HCT116 (cell line): ENCODE data around the gene OR8H1. TPM values are rescaled to one million over a fixed set of nuclear protein-coding genes. Genes with fewer than 3 reads are reported as not detected.

ENCODE experiments used
- ATAC-seq: fragments of 200-7000 bp; cut with Tn5 transposase; 2 replicates; pipeline ENCODE4 v1.9.1; 2020; ENCODE audit warnings: mild to moderate bottlenecking, moderate library complexity
- BruUV-seq: library from RNA; stranded (reverse); fragments of 400-500 nt; replicated peaks from 2 replicates; lab custom pipeline; 2021; lab: Mats Ljungman, UMichigan
- CTCF ChIA-PET: fragments of 300-600 bp; sonication (Branson Sonifier 250); formaldehyde crosslinking; loops from one replicate; lab custom pipeline; 2021; ENCODE audit warnings: antibody characterized with exemption; lab: Charles Lee
- POLR2A ChIA-PET: fragments of 300-600, 350-600 bp; sonication (Branson Sonifier 250); formaldehyde crosslinking; loops from one replicate; lab custom pipeline; 2021; ENCODE audit warnings: antibody characterized with exemption; lab: Charles Lee
- RAD21 ChIA-PET, 2 experiments: fragments of 300-600 bp; sonication (Branson Sonifier 250); formaldehyde crosslinking; loops; one replicate each; lab custom pipeline; 2023; ENCODE audit warnings: low total read pairs in 2 of 2; ENCODE audit not compliant: uncharacterized antibody in 2 of 2, unreplicated experiment in 2 of 2, low non-redundant PET in 1 of 2; lab: Charles Lee
- DNase-seq: peaks from one replicate; pipeline ENCODE4 v3.0.0-alpha.2; 2010; ENCODE audit warnings: low read depth, low spot score
- H2AFZ ChIP-seq: fragments of 200-600 bp; shearing (Covaris generic), sonication (generic); 2 replicates; pipeline ENCODE4 v1.6.1; 2017; ENCODE audit warnings: low read depth, mixed run types, mixed read lengths, antibody characterized with exemption, low read length; ENCODE audit not compliant: poor library complexity, severe bottlenecking
- H3K27ac ChIP-seq: 2 replicates; pipeline ENCODE4 v1.5.1; 2012; ENCODE audit warnings: low read depth, low read length
- H3K27me3 ChIP-seq: fragments of 200-600 bp; sonication (generic); 2 replicates; pipeline ENCODE4 v1.6.1; 2016; ENCODE audit warnings: mixed run types, low read length, mixed read lengths; ENCODE audit not compliant: insufficient read depth
- H3K36me3 ChIP-seq, 2 experiments: fragments of 200-500 bp in 1 of 2; fragments of 200-600 bp in 1 of 2; sonication (Bioruptor generic) in 1 of 2; sonication (generic) in 1 of 2; 2 replicates each; pipeline versions ENCODE4 v1.5.1 to v1.6.1; 2014 to 2016; ENCODE audit warnings: low read length in 2 of 2, inconsistent platforms in 1 of 2, mixed read lengths in 1 of 2, mixed run types in 1 of 2; ENCODE audit not compliant: insufficient read depth in 2 of 2, control insufficient read depth in 1 of 2
- H3K4me1 ChIP-seq, 2 experiments: fragments of 200-600 bp in 1 of 2; sonication (generic) in 1 of 2; 2 replicates each; pipeline versions ENCODE4 v1.5.1 to v1.6.1; 2012 to 2017; ENCODE audit warnings: low read length in 2 of 2, inconsistent platforms in 1 of 2, mild to moderate bottlenecking in 1 of 2, mixed read lengths in 1 of 2, mixed run types in 1 of 2, moderate library complexity in 1 of 2; ENCODE audit not compliant: insufficient read depth in 2 of 2, control insufficient read depth in 1 of 2
- H3K4me2 ChIP-seq: fragments of 200-600 bp; sonication (generic); 2 replicates; pipeline ENCODE4 v1.6.1; 2017; ENCODE audit warnings: mixed run types, low read length, mixed read lengths
- H3K4me3 ChIP-seq, 2 experiments: fragments of 200-600 bp in 1 of 2; sonication (generic) in 1 of 2; replicated peaks in 1 of 2; 2 replicates each; pipeline ENCODE4 v1.5.1; 2011 to 2016; ENCODE audit warnings: low read length in 2 of 2, control low read depth in 1 of 2, low read depth in 1 of 2, mild to moderate bottlenecking in 1 of 2, mixed read lengths in 1 of 2, mixed run types in 1 of 2
- H3K79me2 ChIP-seq: fragments of 200-600 bp; sonication (generic); 2 replicates; pipeline ENCODE4 v1.6.1; 2017; ENCODE audit warnings: mild to moderate bottlenecking, mixed run types, low read length, moderate library complexity, mixed read lengths; ENCODE audit not compliant: insufficient read depth
- H3K9ac ChIP-seq: fragments of 200-600 bp; sonication (generic); 2 replicates; pipeline ENCODE4 v1.6.1; 2016; ENCODE audit warnings: low read length, mixed read lengths
- H3K9me2 ChIP-seq: fragments of 200-600 bp; sonication (generic), shearing (Covaris generic); 2 replicates; pipeline ENCODE4 v1.6.1; 2017; ENCODE audit warnings: mixed run types, mild to moderate bottlenecking, moderate library complexity; ENCODE audit not compliant: insufficient read depth
- H3K9me3 ChIP-seq, 2 experiments: fragments of 200-500 bp in 1 of 2; fragments of 200-600 bp in 1 of 2; sonication (Bioruptor generic) in 1 of 2; sonication (generic) in 1 of 2; 2 replicates each; pipeline ENCODE4 v1.6.1; 2014 to 2017; ENCODE audit warnings: low read length in 2 of 2, mixed read lengths in 2 of 2, inconsistent platforms in 1 of 2, low read depth in 1 of 2, mild to moderate bottlenecking in 1 of 2, mixed run types in 1 of 2, moderate library complexity in 1 of 2; ENCODE audit not compliant: control insufficient read depth in 1 of 2, insufficient read depth in 1 of 2
- H4K20me1 ChIP-seq: fragments of 200-600 bp; sonication (generic), shearing (Covaris generic); 2 replicates; pipeline ENCODE4 v1.6.1; 2017; ENCODE audit warnings: mixed run types, mild to moderate bottlenecking, moderate library complexity; ENCODE audit not compliant: insufficient read depth
- ATF3 ChIP-seq: IDR thresholded peaks from 2 replicates; pipeline ENCODE4 v1.6.1; 2012
- CBX3 ChIP-seq: IDR thresholded peaks from 2 replicates; pipeline ENCODE4 v1.6.1; 2012; ENCODE audit warnings: low read depth
- ELF1 ChIP-seq: IDR thresholded peaks from 2 replicates; pipeline ENCODE4 v1.6.1; 2012; ENCODE audit warnings: low read depth, borderline replicate concordance
- EZH2phosphoT487 ChIP-seq: fragments of 200-600 bp; IDR thresholded peaks from 2 replicates; pipeline ENCODE4 v1.6.1; 2018; ENCODE audit warnings: antibody characterized with exemption, borderline replicate concordance
- POLR2A ChIP-seq: IDR thresholded peaks from 2 replicates; pipeline ENCODE4 v1.7.0; 2011; ENCODE audit warnings: borderline replicate concordance; ENCODE audit not compliant: insufficient read depth, insufficient read length; ENCODE audit errors: extremely low read depth
- POLR2AphosphoS5 ChIP-seq: IDR thresholded peaks from 2 replicates; pipeline ENCODE4 v1.6.1; 2011; ENCODE audit warnings: mild to moderate bottlenecking, low read depth, low read length, moderate library complexity
- RAD21 ChIP-seq: IDR thresholded peaks from 2 replicates; pipeline ENCODE4 v1.6.1; 2012; ENCODE audit warnings: low read depth, mild to moderate bottlenecking
- SIN3A ChIP-seq: IDR thresholded peaks from 2 replicates; pipeline ENCODE4 v1.6.1; 2012; ENCODE audit warnings: low read depth
- SP1 ChIP-seq: IDR thresholded peaks from 2 replicates; pipeline ENCODE4 v1.6.1; 2012; ENCODE audit warnings: low read depth
- SRF ChIP-seq: IDR thresholded peaks from 2 replicates; pipeline ENCODE4 v1.6.1; 2012; ENCODE audit warnings: low read depth
- YY1 ChIP-seq: IDR thresholded peaks from 2 replicates; pipeline ENCODE4 v1.6.1; 2011; ENCODE audit warnings: low read length, low read depth, moderate library complexity, mild to moderate bottlenecking; ENCODE audit not compliant: insufficient replicate concordance; ENCODE audit errors: extremely low read depth
- ZBTB33 ChIP-seq: IDR thresholded peaks from 2 replicates; pipeline ENCODE4 v1.6.1; 2011; ENCODE audit warnings: mild to moderate bottlenecking, low read length, moderate library complexity; ENCODE audit not compliant: insufficient replicate concordance; ENCODE audit errors: extremely low read depth
- ZFX ChIP-seq: fragments of 450-650 bp; IDR thresholded peaks from 2 replicates; pipeline ENCODE4 v1.6.1; 2017
- intact Hi-C: fragments of 100-400 bp; cut with micrococcal nuclease; formaldehyde crosslinking; loops from 2 replicates; pipeline ENCODE4 v1.10.0; 2022
- total RNA-seq: library from RNA; stranded (reverse); gene quantifications from one replicate; pipeline ENCODE4 v1.2.1, GENCODE V29; 2021; ENCODE audit not compliant: unreplicated experiment
- TF ChIP-seq, protein P1 (sequence below), 3 experiments: fragments of 200-600 bp in 1 of 3; sonication (generic) in 1 of 3; IDR thresholded peaks in 2 of 3; conservative IDR thresholded peaks in 1 of 3; 2 replicates each; pipeline ENCODE4 v1.5.1; 2012 to 2017; ENCODE audit warnings: low read depth in 2 of 3, low read length in 2 of 3, antibody characterized with exemption in 1 of 3, borderline replicate concordance in 1 of 3, control low read depth in 1 of 3, mild to moderate bottlenecking in 1 of 3, mixed read lengths in 1 of 3, mixed run types in 1 of 3, moderate library complexity in 1 of 3; ENCODE audit not compliant: insufficient read depth in 1 of 3
- TF ChIP-seq, protein P2 (sequence below): IDR thresholded peaks from 2 replicates; pipeline ENCODE4 v1.6.1; 2012; ENCODE audit warnings: low read depth

OR8H1 gene
- total RNA-seq, 1 experiment from 2014 or later: not detected

- TF ChIP-seq SRF: no peak
- no peak for TF ChIP-seq CBX3
- no peak for TF ChIP-seq ATF3
- no peak for TF ChIP-seq EZH2phosphoT487
- no peak for TF ChIP-seq SP1
- no peak for TF ChIP-seq RAD21
- TF ChIP-seq POLR2AphosphoS5: no peak
Measured at GRCh38 chr11:56340289-56340688, 48.2 kb upstream of the OR8H1 start (continued).

DNA sequence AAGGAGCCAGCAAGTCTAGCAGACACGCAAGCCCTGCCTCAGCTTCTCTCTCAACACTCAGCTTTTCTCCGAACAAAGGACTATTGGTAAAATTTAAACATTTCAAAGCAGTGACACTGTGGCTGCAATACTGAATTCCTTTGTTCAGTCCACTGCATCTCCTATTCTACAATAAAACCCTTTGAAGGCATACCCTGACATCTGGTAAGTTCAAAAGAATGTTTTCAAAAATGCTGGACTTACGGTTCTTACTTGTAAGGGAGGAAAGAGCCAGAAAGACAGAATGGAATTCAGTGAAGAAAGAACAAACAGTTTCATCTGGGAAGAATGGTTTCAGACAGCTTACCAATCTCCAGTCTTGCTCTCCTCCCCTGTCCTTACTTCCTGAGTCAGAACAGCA is 41.1 kb upstream of the OR8H1 start:
- TF ChIP-seq YY1: no peak
- TF ChIP-seq, protein P1, sequence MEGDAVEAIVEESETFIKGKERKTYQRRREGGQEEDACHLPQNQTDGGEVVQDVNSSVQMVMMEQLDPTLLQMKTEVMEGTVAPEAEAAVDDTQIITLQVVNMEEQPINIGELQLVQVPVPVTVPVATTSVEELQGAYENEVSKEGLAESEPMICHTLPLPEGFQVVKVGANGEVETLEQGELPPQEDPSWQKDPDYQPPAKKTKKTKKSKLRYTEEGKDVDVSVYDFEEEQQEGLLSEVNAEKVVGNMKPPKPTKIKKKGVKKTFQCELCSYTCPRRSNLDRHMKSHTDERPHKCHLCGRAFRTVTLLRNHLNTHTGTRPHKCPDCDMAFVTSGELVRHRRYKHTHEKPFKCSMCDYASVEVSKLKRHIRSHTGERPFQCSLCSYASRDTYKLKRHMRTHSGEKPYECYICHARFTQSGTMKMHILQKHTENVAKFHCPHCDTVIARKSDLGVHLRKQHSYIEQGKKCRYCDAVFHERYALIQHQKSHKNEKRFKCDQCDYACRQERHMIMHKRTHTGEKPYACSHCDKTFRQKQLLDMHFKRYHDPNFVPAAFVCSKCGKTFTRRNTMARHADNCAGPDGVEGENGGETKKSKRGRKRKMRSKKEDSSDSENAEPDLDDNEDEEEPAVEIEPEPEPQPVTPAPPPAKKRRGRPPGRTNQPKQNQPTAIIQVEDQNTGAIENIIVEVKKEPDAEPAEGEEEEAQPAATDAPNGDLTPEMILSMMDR (IDR thresholded peaks at IDR 0.05 in 2 of 3, conservative IDR thresholded peaks at IDR 0.05 in 1 of 3; ENCODE audit: borderline replicate concordance in 1 of 3, insufficient read depth in 1 of 3, low read depth in 2 of 3, low read length in 2 of 3): no peak
- TF ChIP-seq POLR2A: no peak
- no peak for TF ChIP-seq ZFX
- TF ChIP-seq SP1: no peak
- TF ChIP-seq ZBTB33: no peak
- TF ChIP-seq SIN3A: no peak
- TF ChIP-seq ATF3: no peak
- no peak for TF ChIP-seq SRF
- no peak for TF ChIP-seq RAD21
- no peak for TF ChIP-seq ELF1
- TF ChIP-seq, protein P2, sequence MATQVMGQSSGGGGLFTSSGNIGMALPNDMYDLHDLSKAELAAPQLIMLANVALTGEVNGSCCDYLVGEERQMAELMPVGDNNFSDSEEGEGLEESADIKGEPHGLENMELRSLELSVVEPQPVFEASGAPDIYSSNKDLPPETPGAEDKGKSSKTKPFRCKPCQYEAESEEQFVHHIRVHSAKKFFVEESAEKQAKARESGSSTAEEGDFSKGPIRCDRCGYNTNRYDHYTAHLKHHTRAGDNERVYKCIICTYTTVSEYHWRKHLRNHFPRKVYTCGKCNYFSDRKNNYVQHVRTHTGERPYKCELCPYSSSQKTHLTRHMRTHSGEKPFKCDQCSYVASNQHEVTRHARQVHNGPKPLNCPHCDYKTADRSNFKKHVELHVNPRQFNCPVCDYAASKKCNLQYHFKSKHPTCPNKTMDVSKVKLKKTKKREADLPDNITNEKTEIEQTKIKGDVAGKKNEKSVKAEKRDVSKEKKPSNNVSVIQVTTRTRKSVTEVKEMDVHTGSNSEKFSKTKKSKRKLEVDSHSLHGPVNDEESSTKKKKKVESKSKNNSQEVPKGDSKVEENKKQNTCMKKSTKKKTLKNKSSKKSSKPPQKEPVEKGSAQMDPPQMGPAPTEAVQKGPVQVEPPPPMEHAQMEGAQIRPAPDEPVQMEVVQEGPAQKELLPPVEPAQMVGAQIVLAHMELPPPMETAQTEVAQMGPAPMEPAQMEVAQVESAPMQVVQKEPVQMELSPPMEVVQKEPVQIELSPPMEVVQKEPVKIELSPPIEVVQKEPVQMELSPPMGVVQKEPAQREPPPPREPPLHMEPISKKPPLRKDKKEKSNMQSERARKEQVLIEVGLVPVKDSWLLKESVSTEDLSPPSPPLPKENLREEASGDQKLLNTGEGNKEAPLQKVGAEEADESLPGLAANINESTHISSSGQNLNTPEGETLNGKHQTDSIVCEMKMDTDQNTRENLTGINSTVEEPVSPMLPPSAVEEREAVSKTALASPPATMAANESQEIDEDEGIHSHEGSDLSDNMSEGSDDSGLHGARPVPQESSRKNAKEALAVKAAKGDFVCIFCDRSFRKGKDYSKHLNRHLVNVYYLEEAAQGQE: no peak
- TF ChIP-seq POLR2AphosphoS5: no peak
- DNase-seq (no peak), ATAC-seq (no peak)
- Histone ChIP-seq H3K4me3 (no peak overlapping the region), H4K20me1 (no peaks in the 10 kb centered on the region), H3K27me3 (no peaks in the 10 kb centered on the region), H3K4me2 (no peak overlapping the region), H3K9me3 (peaks cover 0 to 8% of the 10 kb centered on the region in 2 experiments; a peak in 2 of 4 replicates), H3K79me2 (no peaks in the 10 kb centered on the region), H3K9me2 (no peaks in the 10 kb centered on the region), H3K9ac (no peak overlapping the region), H3K27ac (no peak overlapping the region), H3K36me3 (no peaks in the 10 kb centered on the region), H2AFZ (no peak overlapping the region), H3K4me1 (no peaks in the 10 kb centered on the region)
- ChIA-PET RAD21 (no interaction called here), POLR2A (no interaction called here), CTCF (no interaction called here)
- BruUV-seq: no TSS peak
- intact Hi-C loops: no loop called here
